HepG2 (cell line): ENCODE data around the gene SRCIN1. TPM values are rescaled to one million over a fixed set of nuclear protein-coding genes. Genes with fewer than 3 reads are reported as not detected.

Experiments
- ETV6 ChIP-seq: sonication (generic); formaldehyde crosslinking; conservative IDR thresholded peaks from 2 replicates; pipeline ENCODE4 v1.4.0; 2020; ENCODE audit warnings: missing genetic modification reagents
- EZH2 ChIP-seq: conservative IDR thresholded peaks from 2 replicates; pipeline ENCODE4 v1.6.1; 2012; ENCODE audit warnings: mild to moderate bottlenecking, low read depth, low read length, moderate library complexity
- FOXJ3 ChIP-seq: sonication (generic); formaldehyde crosslinking; IDR thresholded peaks from 2 replicates; pipeline ENCODE4 v1.4.0; 2020; ENCODE audit warnings: missing genetic modification reagents, mild to moderate bottlenecking, borderline replicate concordance
- FOXP1 ChIP-seq, 2 experiments: fragments of 450-650 bp in 1 of 2; IDR thresholded peaks; 2 replicates each; pipeline ENCODE4 v1.6.1; 2017 to 2018; ENCODE audit warnings: antibody characterized with exemption in 1 of 2
- HNRNPUL1 ChIP-seq: fragments of 200-400 bp; formaldehyde crosslinking; IDR thresholded peaks from 2 replicates; pipeline ENCODE4 v1.6.1; 2017; ENCODE audit warnings: low read depth, mild to moderate bottlenecking, low read length, moderate library complexity
- MEIS2 ChIP-seq: sonication (generic); formaldehyde crosslinking; IDR thresholded peaks from 2 replicates; pipeline ENCODE4 v1.9.0; 2021; ENCODE audit warnings: mild to moderate bottlenecking, missing genetic modification reagents
- PHF20 ChIP-seq: sonication (generic); formaldehyde crosslinking; IDR thresholded peaks from 2 replicates; pipeline ENCODE4 v1.5.0; 2020; ENCODE audit warnings: mild to moderate bottlenecking, missing genetic modification reagents
- SP4 ChIP-seq: sonication (generic); formaldehyde crosslinking; IDR thresholded peaks from 2 replicates; pipeline ENCODE4 v1.8.1; 2023; ENCODE audit warnings: mild to moderate bottlenecking, missing genetic modification reagents
- ZNF317 ChIP-seq: sonication (generic); formaldehyde crosslinking; IDR thresholded peaks from 2 replicates; pipeline ENCODE4 v1.5.0; 2020; ENCODE audit warnings: mild to moderate bottlenecking, missing genetic modification reagents
- ZNF83 ChIP-seq: sonication (generic); formaldehyde crosslinking; IDR thresholded peaks from 2 replicates; pipeline ENCODE4 v1.4.0; 2020; ENCODE audit warnings: missing genetic modification reagents, mild to moderate bottlenecking, borderline replicate concordance
- ZSCAN9 ChIP-seq: IDR thresholded peaks from 2 replicates; pipeline ENCODE4 v1.6.1; 2016; ENCODE audit warnings: borderline replicate concordance
- polyA plus RNA-seq, 8 experiments: library from polyadenylated mRNA; depleted of rRNA in 3 of 8; stranded (reverse) in 7 of 8; unstranded in 1 of 8; fragments of >200 nt; fragmentation: Illumina TruSeq in 4 of 8; extraction: Trizol in 4 of 8; gene quantifications; 2 replicates each; pipeline versions ENCODE4 v1.2.1 to v1.2.3, GENCODE V29; 2011 to 2016; ENCODE audit warnings: low read depth in 4 of 8, missing spikeins in 1 of 8, mixed read lengths in 1 of 8; ENCODE audit not compliant: insufficient read depth in 1 of 8
- total RNA-seq, 5 experiments: library from RNA; depleted of rRNA; stranded (reverse); fragments of >200 nt; fragmentation: Illumina TruSeq; extraction: Trizol; gene quantifications; 2 replicates each; pipeline ENCODE4 v1.2.3, GENCODE V29; 2016; ENCODE audit warnings: low read depth in 1 of 5
- TF ChIP-seq, protein P1 (sequence below): sonication (generic); formaldehyde crosslinking; IDR thresholded peaks from one replicate; pipeline ENCODE4 v1.5.1; 2020; ENCODE audit warnings: mild to moderate bottlenecking, missing genetic modification reagents; ENCODE audit errors: not compliant biosample characterization
- TF ChIP-seq, protein P2 (sequence below): sonication (generic); formaldehyde crosslinking; IDR thresholded peaks from 2 replicates; pipeline ENCODE4 v1.9.0; 2021; ENCODE audit warnings: missing genetic modification reagents, borderline replicate concordance
- TF ChIP-seq, protein P3 (sequence below): sonication (generic); formaldehyde crosslinking; IDR thresholded peaks from 2 replicates; pipeline ENCODE4 v1.4.0; 2020; ENCODE audit warnings: mild to moderate bottlenecking, missing genetic modification reagents
- TF ChIP-seq, protein P4 (sequence below): IDR thresholded peaks from 2 replicates; pipeline ENCODE4 v1.6.1; 2016; ENCODE audit warnings: low read depth, borderline replicate concordance

Gene SRCIN1
- total and polyA plus RNA-seq, 2 of the 13 experiments (the other 11 are each of a cell fraction or from before 2014, with no cell fraction given), result 1.2 to 9.6 TPM

DNA sequence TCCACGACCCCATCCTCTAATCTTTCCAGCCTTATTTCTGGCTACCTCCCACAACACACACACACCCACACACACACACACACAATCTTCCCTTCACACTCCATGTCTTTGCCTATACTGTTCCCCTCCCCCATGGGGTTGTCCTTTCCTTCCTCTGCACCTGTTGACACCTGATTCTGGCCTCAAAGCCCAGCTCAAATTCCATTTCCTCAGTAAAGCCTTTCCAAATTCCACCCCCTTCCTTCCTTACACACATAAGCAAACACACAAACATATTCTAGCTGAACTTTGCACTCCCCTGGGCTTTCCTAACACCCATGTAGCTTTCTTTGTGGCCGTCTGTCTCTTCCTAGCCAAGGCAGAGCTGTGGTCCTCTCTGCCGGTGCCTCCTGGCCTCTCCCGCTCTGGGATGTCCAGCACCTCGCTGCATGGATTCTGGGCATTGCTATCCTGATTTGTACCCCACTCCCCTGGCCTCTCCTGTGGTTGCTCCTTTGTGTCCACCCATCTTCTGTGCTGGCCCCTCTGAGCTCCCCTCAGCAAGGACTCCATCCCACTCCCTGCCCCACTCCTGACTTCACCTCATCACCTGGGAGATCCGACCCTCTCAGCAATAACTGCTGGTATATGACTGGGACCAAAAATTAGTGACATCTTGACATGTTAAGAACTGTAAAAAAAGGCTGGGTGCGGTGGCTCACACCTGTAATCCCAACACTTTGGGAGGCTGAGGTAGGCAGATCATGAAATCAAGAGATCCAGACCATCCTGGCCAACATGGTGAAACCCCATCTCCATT, 8.4 kb upstream of the SRCIN1 start (continued):
- TF ChIP-seq, protein P1, sequence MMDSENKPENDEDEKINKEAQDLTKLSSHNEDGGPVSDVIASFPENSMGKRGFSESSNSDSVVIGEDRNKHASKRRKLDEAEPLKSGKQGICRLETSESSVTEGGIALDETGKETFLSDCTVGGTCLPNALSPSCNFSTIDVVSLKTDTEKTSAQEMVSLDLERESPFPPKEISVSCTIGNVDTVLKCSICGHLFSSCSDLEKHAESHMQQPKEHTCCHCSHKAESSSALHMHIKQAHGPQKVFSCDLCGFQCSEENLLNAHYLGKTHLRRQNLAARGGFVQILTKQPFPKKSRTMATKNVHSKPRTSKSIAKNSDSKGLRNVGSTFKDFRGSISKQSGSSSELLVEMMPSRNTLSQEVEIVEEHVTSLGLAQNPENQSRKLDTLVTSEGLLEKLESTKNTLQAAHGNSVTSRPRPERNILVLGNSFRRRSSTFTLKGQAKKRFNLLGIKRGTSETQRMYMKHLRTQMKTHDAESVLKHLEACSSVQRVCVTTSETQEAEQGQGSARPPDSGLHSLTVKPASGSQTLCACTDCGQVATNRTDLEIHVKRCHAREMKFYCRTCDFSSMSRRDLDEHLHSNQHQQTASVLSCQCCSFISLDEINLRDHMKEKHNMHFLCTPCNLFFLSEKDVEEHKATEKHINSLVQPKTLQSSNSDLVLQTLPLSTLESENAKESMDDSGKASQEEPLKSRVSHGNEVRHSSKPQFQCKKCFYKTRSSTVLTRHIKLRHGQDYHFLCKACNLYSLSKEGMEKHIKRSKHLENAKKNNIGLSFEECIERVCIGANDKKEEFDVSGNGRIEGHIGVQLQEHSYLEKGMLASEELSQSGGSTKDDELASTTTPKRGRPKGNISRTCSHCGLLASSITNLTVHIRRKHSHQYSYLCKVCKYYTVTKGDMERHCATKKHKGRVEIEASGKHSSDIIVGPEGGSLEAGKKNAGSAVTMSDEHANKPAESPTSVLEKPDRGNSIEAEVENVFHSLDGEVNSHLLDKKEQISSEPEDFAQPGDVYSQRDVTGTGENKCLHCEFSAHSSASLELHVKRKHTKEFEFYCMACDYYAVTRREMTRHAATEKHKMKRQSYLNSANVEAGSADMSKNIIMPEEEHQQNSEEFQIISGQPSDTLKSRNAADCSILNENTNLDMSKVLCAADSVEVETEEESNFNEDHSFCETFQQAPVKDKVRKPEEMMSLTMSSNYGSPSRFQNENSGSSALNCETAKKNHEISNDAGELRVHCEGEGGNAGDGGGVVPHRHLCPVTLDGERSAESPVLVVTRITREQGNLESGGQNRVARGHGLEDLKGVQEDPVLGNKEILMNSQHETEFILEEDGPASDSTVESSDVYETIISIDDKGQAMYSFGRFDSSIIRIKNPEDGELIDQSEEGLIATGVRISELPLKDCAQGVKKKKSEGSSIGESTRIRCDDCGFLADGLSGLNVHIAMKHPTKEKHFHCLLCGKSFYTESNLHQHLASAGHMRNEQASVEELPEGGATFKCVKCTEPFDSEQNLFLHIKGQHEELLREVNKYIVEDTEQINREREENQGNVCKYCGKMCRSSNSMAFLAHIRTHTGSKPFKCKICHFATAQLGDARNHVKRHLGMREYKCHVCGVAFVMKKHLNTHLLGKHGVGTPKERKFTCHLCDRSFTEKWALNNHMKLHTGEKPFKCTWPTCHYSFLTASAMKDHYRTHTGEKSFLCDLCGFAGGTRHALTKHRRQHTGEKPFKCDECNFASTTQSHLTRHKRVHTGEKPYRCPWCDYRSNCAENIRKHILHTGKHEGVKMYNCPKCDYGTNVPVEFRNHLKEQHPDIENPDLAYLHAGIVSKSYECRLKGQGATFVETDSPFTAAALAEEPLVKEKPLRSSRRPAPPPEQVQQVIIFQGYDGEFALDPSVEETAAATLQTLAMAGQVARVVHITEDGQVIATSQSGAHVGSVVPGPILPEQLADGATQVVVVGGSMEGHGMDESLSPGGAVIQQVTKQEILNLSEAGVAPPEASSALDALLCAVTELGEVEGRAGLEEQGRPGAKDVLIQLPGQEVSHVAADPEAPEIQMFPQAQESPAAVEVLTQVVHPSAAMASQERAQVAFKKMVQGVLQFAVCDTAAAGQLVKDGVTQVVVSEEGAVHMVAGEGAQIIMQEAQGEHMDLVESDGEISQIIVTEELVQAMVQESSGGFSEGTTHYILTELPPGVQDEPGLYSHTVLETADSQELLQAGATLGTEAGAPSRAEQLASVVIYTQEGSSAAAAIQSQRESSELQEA (CRISPR knock-in tag), result no peak
- peak; percentile 94 for TF ChIP-seq MEIS2
- TF ChIP-seq SP4, result peak; percentile 74
- TF ChIP-seq FOXJ3 (CRISPR knock-in tag), result peak; percentile 98
- TF ChIP-seq, protein P2, sequence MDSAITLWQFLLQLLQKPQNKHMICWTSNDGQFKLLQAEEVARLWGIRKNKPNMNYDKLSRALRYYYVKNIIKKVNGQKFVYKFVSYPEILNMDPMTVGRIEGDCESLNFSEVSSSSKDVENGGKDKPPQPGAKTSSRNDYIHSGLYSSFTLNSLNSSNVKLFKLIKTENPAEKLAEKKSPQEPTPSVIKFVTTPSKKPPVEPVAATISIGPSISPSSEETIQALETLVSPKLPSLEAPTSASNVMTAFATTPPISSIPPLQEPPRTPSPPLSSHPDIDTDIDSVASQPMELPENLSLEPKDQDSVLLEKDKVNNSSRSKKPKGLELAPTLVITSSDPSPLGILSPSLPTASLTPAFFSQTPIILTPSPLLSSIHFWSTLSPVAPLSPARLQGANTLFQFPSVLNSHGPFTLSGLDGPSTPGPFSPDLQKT, result no peak
- peak; percentile 44 for TF ChIP-seq PHF20
- TF ChIP-seq, protein P3, sequence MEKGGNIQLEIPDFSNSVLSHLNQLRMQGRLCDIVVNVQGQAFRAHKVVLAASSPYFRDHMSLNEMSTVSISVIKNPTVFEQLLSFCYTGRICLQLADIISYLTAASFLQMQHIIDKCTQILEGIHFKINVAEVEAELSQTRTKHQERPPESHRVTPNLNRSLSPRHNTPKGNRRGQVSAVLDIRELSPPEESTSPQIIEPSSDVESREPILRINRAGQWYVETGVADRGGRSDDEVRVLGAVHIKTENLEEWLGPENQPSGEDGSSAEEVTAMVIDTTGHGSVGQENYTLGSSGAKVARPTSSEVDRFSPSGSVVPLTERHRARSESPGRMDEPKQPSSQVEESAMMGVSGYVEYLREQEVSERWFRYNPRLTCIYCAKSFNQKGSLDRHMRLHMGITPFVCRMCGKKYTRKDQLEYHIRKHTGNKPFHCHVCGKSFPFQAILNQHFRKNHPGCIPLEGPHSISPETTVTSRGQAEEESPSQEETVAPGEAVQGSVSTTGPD (CRISPR knock-in tag), result no peak
- peak; percentile 94 for TF ChIP-seq ETV6 (CRISPR knock-in tag)
- TF ChIP-seq HNRNPUL1, result no peak
- TF ChIP-seq ZNF83 (CRISPR knock-in tag), result no peak
- TF ChIP-seq EZH2, result no peak
- peak; percentile 84; the same call in 1 of the 2 replicates for TF ChIP-seq ZNF317 (CRISPR knock-in tag)
- TF ChIP-seq, protein P4, sequence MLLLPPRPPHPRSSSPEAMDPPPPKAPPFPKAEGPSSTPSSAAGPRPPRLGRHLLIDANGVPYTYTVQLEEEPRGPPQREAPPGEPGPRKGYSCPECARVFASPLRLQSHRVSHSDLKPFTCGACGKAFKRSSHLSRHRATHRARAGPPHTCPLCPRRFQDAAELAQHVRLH, result peak; percentile 98
- TF ChIP-seq FOXP1 (IDR thresholded peaks at IDR 0.05), result peak; percentile 98
- TF ChIP-seq FOXP1 (CRISPR knock-in tag; IDR thresholded peaks at IDR 0.05), result peak; percentile 99
- peak; percentile 95 for TF ChIP-seq ZSCAN9 (CRISPR knock-in tag)
